Stomach (tissue), 9 donors: ENCODE results near the gene CELF4. TPM values are rescaled to one million over a fixed set of nuclear protein-coding genes. Genes with fewer than 3 reads are reported as not detected.

ENCODE experiments used
- DNase-seq, 2 donors: peaks; one replicate each; pipeline versions ENCODE4 v3.0.0 to v3.0.0-alpha.2; 2013 to 2019
- H3K27ac ChIP-seq, 5 donors: fragments of 200-600 bp in 4 of 5; sonication (generic) in 4 of 5; one replicate each; pipeline ENCODE4 v1.5.1; 2013 to 2019; ENCODE audit warnings: mild to moderate bottlenecking in 1 of 5, moderate library complexity in 1 of 5
- H3K27me3 ChIP-seq, 3 donors: fragments of 200-600 bp; sonication (generic); one replicate each; pipeline ENCODE4 v1.5.1; 2017 to 2019; ENCODE audit warnings: mixed run types in 1 of 3
- H3K36me3 ChIP-seq, 4 donors: fragments of 200-600 bp; sonication (generic); 1 replicate in 3 of 4; 2 replicates in 1 of 4; pipeline ENCODE4 v1.5.1; 2016 to 2019
- H3K4me1 ChIP-seq, 4 donors: fragments of 200-600 bp; sonication (generic); one replicate each; pipeline ENCODE4 v1.5.1; 2016 to 2019
- H3K4me3 ChIP-seq, 4 donors: fragments of 200-600 bp; sonication (generic) in 3 of 4; one replicate each; pipeline ENCODE4 v1.5.1; 2016 to 2019; ENCODE audit warnings: mild to moderate bottlenecking in 1 of 4
- H3K9me3 ChIP-seq, 4 donors: fragments of 200-600 bp; sonication (generic); one replicate each; pipeline ENCODE4 v1.5.1; 2016 to 2019
- CTCF ChIP-seq, 7 experiments: fragments of 450-650 bp in 4 of 7; fragments of 200-600 bp in 3 of 7; sonication (generic) in 3 of 7; IDR thresholded peaks; one replicate each; pipeline ENCODE4 v1.5.1; 2016 to 2019; ENCODE audit warnings: antibody characterized with exemption in 7 of 7, control low read depth in 2 of 7, mild to moderate bottlenecking in 1 of 7
- EP300 ChIP-seq: sonication (generic); formaldehyde crosslinking; IDR thresholded peaks from one replicate; pipeline ENCODE4 v1.6.1; 2017; ENCODE audit warnings: antibody characterized with exemption
- POLR2A ChIP-seq, 4 donors: fragments of 450-650 bp; IDR thresholded peaks; one replicate each; pipeline ENCODE4 v1.6.1; 2016; ENCODE audit warnings: antibody characterized with exemption in 4 of 4, control low read depth in 2 of 4, mild to moderate bottlenecking in 1 of 4, moderate library complexity in 1 of 4
- POLR2AphosphoS5 ChIP-seq, 3 donors: sonication (generic); formaldehyde crosslinking; IDR thresholded peaks; one replicate each; pipeline ENCODE4 v1.6.1; 2016; ENCODE audit warnings: antibody characterized with exemption in 3 of 3
- WGBS, 5 donors: extraction: QIAGEN DNeasy Blood & Tissue Kit in 3 of 5; methylation state at CpG; one replicate each; pipeline versions ENCODE4 v1.1.5 to v1.1.7; 2013 to 2018; 5-methylcytosine and 5-hydroxymethylcytosine counted together
- intact Hi-C: fragments of 100-400 bp; cut with DNase I; formaldehyde crosslinking; loops from one replicate; pipeline ENCODE4 v1.15.1; 2023; ENCODE audit warnings: low total_unique reads
- polyA plus RNA-seq, 3 donors: library from polyadenylated mRNA; stranded (reverse); fragments of 200-250 nt; gene quantifications; one replicate each; pipeline ENCODE4 v1.2.3, GENCODE V29; 2013
- total RNA-seq, 5 donors: library from RNA; depleted of rRNA; stranded (reverse); fragments of >200 nt; gene quantifications; one replicate each; pipeline versions ENCODE4 v1.1.0 to v1.2.3, GENCODE V29; 2014 to 2016
- donor health status: healthy with polysubstance abuse.
- donor health status: Bipolar disorder and iron deficiency.
- donor health status: healthy.

Gene CELF4
- total and polyA plus RNA-seq, 8 donors = 0.93 to 2.4 (median 1.8) TPM; not detected in 2

- Histone ChIP-seq H3K9me3 (no peaks in the 10 kb centered on the region), H3K27me3 (peaks cover 0 to 72% (median 20%) of the 10 kb centered on the region in 3 donors), H3K27ac (no peak overlapping the region), H3K36me3 (no peaks in the 10 kb centered on the region), H3K4me1 (peaks cover 0 to 5% (median 0%) of the 10 kb centered on the region in 4 donors), H3K4me3 (no peak overlapping the region)
- TF ChIP-seq POLR2AphosphoS5 (IDR thresholded peaks at IDR 0.05) = no peak
- TF ChIP-seq EP300 = no peak
- TF ChIP-seq POLR2A (IDR thresholded peaks at IDR 0.05) = no peak
- intact Hi-C loops = no loop called here
- 61 to 81% (median 67%) methylated on average over 6 to 7 of the region's 7 CpGs for WGBS, 5 donors
- DNase-seq = no peak
These were observed 8.5 kb upstream of the CELF4 start for GRCh38 chr18:37574113-37574512.

- 48 to 64% (median 57%) methylated on average over 3 of the region's 3 CpGs for WGBS, 5 donors
- H3K9me3 ChIP-seq = no peaks in the 10 kb centered on the region
These were observed 7.1 kb upstream of the CELF4 start for GRCh38 chr18:37572736-37573135.

GRCh38 chr18:37571266-37571665 lies 5.7 kb upstream of the CELF4 start:
- Histone ChIP-seq H3K4me1 (peaks cover 15 to 19% (median 17%) of the 10 kb centered on the region in 4 donors), H3K27ac (no peak overlapping the region), H3K9me3 (no peaks in the 10 kb centered on the region), H3K27me3 (peaks cover 17 to 82% (median 47%) of the 10 kb centered on the region in 3 donors), H3K4me3 (no peak overlapping the region), H3K36me3 (no peaks in the 10 kb centered on the region)
- 36 to 58% (median 55%) methylated on average over 4 to 5 of the region's 5 CpGs for WGBS, 5 donors
- DNase-seq = no peak
- intact Hi-C loops = no loop called here
- TF ChIP-seq POLR2AphosphoS5 (IDR thresholded peaks at IDR 0.05) = no peak
- TF ChIP-seq POLR2A (IDR thresholded peaks at IDR 0.05) = no peak
- no peak for TF ChIP-seq CTCF (IDR thresholded peaks at IDR 0.05)

More at GRCh38 chr18:37572736-37573135, 7.1 kb upstream of the CELF4 start:
- Histone ChIP-seq H3K36me3 (no peaks in the 10 kb centered on the region), H3K4me3 (no peak overlapping the region), H3K27ac (no peak overlapping the region), H3K4me1 (peaks cover under 1 to 4% (median 2%) of the 10 kb centered on the region in 4 donors), H3K27me3 (peaks cover 8 to 76% (median 32%) of the 10 kb centered on the region in 3 donors)
- TF ChIP-seq POLR2AphosphoS5 (IDR thresholded peaks at IDR 0.05) = no peak
- TF ChIP-seq CTCF (IDR thresholded peaks at IDR 0.05) = no peak
- no peak for TF ChIP-seq POLR2A (IDR thresholded peaks at IDR 0.05)
- TF ChIP-seq EP300 = no peak
- intact Hi-C loops = no loop called here
- no peak for DNase-seq

- 58 to 72% (median 61%) methylated on average over 5 of the region's 5 CpGs for WGBS, 5 donors
- no peaks in the 10 kb centered on the region for H3K36me3 ChIP-seq
- TF ChIP-seq EP300 = no peak
- no peaks in the 10 kb centered on the region for H3K9me3 ChIP-seq
- peaks cover 18 to 25% (median 21%) of the 10 kb centered on the region in 4 donors for H3K4me1 ChIP-seq
- H3K4me3 ChIP-seq = no peak overlapping the region
- intact Hi-C loops = no loop called here
- peaks cover 17 to 89% (median 51%) of the 10 kb centered on the region in 3 donors for H3K27me3 ChIP-seq
- no peak overlapping the region for H3K27ac ChIP-seq
- no peak for DNase-seq
These were observed 4.8 kb upstream of the CELF4 start for GRCh38 chr18:37570336-37570930.

- intact Hi-C loops = no loop called here
- Histone ChIP-seq H3K9me3 (no peaks in the 10 kb centered on the region), H3K4me1 (peaks cover 23 to 32% (median 28%) of the 10 kb centered on the region in 4 donors), H3K36me3 (no peaks in the 10 kb centered on the region), H3K27ac (no peak overlapping the region), H3K27me3 (peaks cover 17 to 92% (median 62%) of the 10 kb centered on the region in 3 donors), H3K4me3 (no peak overlapping the region)
- no peak for TF ChIP-seq POLR2A (IDR thresholded peaks at IDR 0.05)
- no peak for TF ChIP-seq CTCF (IDR thresholded peaks at IDR 0.05)
- TF ChIP-seq EP300 = no peak
- WGBS, 5 donors = 30 to 58% (median 48%) methylated on average over 4 of the region's 4 CpGs
- DNase-seq = no peak
These were observed 3.1 kb upstream of the CELF4 start for GRCh38 chr18:37568671-37569070.
